HG03469 (cell line): ENCODE data around the gene SLC43A3.
"Not testable (repeated sequence)": the region's sequence is repeated elsewhere in the genome, so short reads cannot be mapped to it uniquely, and the experiment has no call there.

ENCODE experiments used
- ATAC-seq: cut with Tn5 transposase; IDR thresholded peaks from one replicate; pipeline ENCODE4 v1.9.1; 2021; ENCODE audit warnings: mild to moderate bottlenecking, moderate library complexity, moderate number of reproducible peaks; ENCODE audit not compliant: unreplicated experiment

The SLC43A3 gene

GRCh38 chr11:57361420-57361819 lies 65.5 kb downstream of the SLC43A3 start:
- not testable (repeated sequence) for ATAC-seq

- no peak for ATAC-seq
These were observed 65.9 kb downstream of the SLC43A3 start for GRCh38 chr11:57360991-57361390.

- no peak for ATAC-seq
These were observed 66.8 kb downstream of the SLC43A3 start for GRCh38 chr11:57359896-57360690.

GRCh38 chr11:57359396-57359795 lies 67.5 kb downstream of the SLC43A3 start:
- ATAC-seq: no peak

- ATAC-seq: no peak
These were observed 67.9 kb downstream of the SLC43A3 start for GRCh38 chr11:57358991-57359390.

GRCh38 chr11:57358543-57358961 lies 68.4 kb downstream of the SLC43A3 start:
- no peak for ATAC-seq

GRCh38 chr11:57357856-57358255 lies 69.1 kb downstream of the SLC43A3 start:
- ATAC-seq: no peak

- ATAC-seq: no peak
These were observed 69.6 kb downstream of the SLC43A3 start for GRCh38 chr11:57357310-57357709.
